Medulla oblongata (tissue), 1 donor: ENCODE results near the gene RAB39B.

ENCODE experiments used
- DNase-seq: peaks from one replicate; pipeline ENCODE4 v3.0.0-alpha.2; 2015; ENCODE audit errors: extremely low spot score

Gene RAB39B

GRCh38 chrX:155215443-155216178 lies 48.7 kb downstream of the RAB39B start:
- no peak for DNase-seq

- no peak for DNase-seq
Observed at GRCh38 chrX:155213731-155214130, 50.6 kb downstream of the RAB39B start.

- no peak for DNase-seq
Observed at GRCh38 chrX:155211208-155211607, 53.1 kb downstream of the RAB39B start.
